ENCODE data around the gene PRRG4. TPM values are rescaled to one million over a fixed set of nuclear protein-coding genes. Genes with fewer than 3 reads are reported as not detected.

Gene PRRG4
- total RNA-seq, result 0.32 TPM in 1 of 2 replicates, not detected in the other

DNA sequence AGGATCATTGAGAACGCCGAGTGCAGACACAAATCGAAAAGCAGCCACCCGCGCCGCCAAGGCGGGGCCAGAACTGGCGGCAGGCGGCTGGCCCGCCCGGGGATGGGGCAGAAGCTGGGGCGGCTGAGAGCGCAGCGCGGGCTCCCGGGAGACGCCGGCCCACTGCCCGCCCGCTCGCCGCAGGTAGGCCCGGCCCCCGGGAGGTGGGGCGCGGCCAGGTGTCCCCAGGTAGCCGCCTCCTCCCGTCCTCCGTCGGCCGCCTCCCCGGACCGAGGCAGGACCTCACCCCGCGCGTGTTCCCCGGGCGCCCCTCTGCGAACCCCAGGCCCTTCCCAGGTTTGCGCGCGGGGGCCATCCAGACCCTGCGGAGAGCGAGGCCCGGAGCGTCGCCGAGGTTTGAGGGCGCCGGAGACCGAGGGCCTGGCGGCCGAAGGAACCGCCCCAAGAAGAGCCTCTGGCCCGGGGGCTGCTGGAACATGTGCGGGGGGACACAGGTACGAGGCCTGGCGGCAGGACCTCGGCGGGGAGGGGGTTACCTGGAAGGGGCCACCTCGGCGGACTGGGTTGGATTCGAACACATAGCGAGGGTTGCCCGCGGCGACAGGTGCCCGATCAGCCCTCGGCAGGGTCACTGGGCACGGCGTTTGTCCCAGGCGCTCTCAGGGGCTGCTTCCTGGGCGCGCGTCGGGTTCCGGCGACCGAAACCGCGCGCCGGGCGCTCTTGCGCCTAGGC is at the start of gene PRRG4:
TSS of gene PRRG4 (plus strand) at position 248 of the 733 bp plus-strand sequence. CDS start 603 bp downstream, outside the sequence.

DNA sequence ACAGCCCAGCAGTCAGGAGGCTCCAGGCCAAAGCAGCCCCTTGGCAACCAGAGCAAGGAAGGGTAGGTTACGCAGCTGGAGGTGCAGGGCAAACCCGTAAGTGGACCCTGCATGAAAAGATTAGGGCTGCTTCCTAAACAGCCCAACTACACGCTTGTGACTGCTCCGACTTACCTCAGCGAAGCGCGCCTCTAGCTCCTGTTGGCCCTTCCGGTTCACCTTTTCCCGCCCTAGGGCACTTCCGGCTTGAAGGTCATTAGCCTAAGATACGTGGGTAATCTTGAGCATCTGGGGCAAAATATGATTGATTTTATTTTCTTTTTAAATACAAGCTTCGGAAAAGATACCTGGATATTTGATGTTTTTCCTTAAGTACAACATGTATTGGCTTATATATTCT is 35.3 kb upstream of the PRRG4 start, which contains the start of gene CCDC73:
TSS of gene CCDC73 (minus strand) at position 224 of the 400 bp plus-strand sequence. CDS start 34,419 bp downstream, outside the sequence.

DNA sequence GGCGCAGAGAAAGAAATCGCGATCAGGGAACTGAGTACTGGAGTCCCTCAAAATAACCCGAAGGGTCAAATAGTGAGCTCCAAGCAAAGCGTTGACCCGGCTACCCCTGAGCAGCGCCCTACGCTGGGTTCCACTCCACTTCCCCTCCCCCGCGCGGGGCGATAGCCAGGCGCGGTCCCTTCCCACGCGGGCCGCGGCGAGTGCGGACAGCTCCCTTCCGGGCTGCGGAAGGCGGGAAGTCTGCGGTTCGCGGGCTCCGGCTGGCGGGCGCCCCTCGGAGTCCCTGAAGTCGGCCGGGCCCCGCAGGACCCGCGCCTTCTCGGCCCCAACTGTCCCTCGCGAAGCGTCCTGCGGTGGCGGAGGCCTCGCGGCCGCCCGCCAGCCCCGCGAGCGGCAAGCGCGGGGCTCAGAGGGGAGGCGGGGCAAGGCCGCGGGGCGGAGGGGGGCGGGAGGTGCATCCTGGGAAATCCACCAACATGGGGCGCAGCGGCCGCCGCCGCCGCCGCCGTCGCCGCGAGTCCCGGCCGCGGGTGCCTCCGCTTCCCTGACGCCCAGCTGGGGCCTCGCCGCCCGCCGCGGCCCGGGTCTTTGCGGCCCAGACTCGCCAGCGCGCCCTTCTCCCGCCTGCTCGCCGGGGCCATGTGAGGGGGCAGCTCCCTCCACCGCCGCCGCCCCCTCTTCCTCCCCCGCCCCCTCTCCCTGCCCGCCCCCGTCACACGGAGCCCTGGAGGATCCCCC is 62.8 kb downstream of the PRRG4 start, which contains the start of gene QSER1:
TSS of gene QSER1 (plus strand) at position 457 of the 738 bp plus-strand sequence. CDS start 315 bp downstream, outside the sequence.

Other genes with a start within 250 kb of the PRRG4 start
- gene EIF3M, start 246.1 kb upstream of the PRRG4 start, total RNA-seq, result 452 and 521 TPM in 2 replicates
- not detected in 2 replicates for gene CCDC73, start 35.3 kb upstream of the PRRG4 start, total RNA-seq
- 8.8 and 16.7 TPM in 2 replicates for gene QSER1, start 62.9 kb downstream of the PRRG4 start, total RNA-seq
- 1.3 and 1.9 TPM in 2 replicates for gene DEPDC7, start 186.0 kb downstream of the PRRG4 start, total RNA-seq
- gene TCP11L1, start 209.6 kb downstream of the PRRG4 start, total RNA-seq, result 20.9 and 29.6 TPM in 2 replicates